Stimulated activated CD4-positive, alpha-beta T cell treated with anti-CD3 and anti-CD28 coated beads, Interleukin-4, amount 100 ng/mL, for 4 hours (primary cell): ENCODE results near the gene NOTUM.

Experiments used
- DNase-seq, 2 experiments: peaks; one replicate each; pipeline ENCODE4 v3.0.0-alpha.2; 2020

The NOTUM gene

GRCh38 chr17:81934850-81935708 lies 25.9 kb downstream of the NOTUM start:
- no peak for DNase-seq

GRCh38 chr17:81934098-81934757 lies 26.8 kb downstream of the NOTUM start:
- DNase-seq = no peak

GRCh38 chr17:81933178-81933699 lies 27.7 kb downstream of the NOTUM start:
- no peak for DNase-seq

GRCh38 chr17:81932333-81932983 lies 28.5 kb downstream of the NOTUM start:
- peak in 1 of 2 experiments; percentile 24 for DNase-seq

- DNase-seq = no peak
These were observed 29.2 kb downstream of the NOTUM start for GRCh38 chr17:81931557-81932332.

GRCh38 chr17:81931189-81931556 lies 29.8 kb downstream of the NOTUM start:
- DNase-seq = no peak

GRCh38 chr17:81930142-81931125 lies 30.6 kb downstream of the NOTUM start:
- DNase-seq = no peak

GRCh38 chr17:81929253-81930141 lies 31.5 kb downstream of the NOTUM start:
- DNase-seq = no peak

GRCh38 chr17:81928544-81929252 lies 32.3 kb downstream of the NOTUM start:
- DNase-seq = no peak

- peak; percentile 87 to 90 for DNase-seq
These were observed 33.1 kb downstream of the NOTUM start, which contains the start of gene MAFG for GRCh38 chr17:81927653-81928543. MAFG (minus strand) TSS chr17:81927735; CDS start chr17:81923185, 4,550 bp downstream.

- peak in 1 of 2 experiments; percentile 40 for DNase-seq
These were observed 33.8 kb downstream of the NOTUM start for GRCh38 chr17:81927152-81927652.

GRCh38 chr17:81926451-81927151 lies 34.4 kb downstream of the NOTUM start:
- peak; percentile 69 to 77 for DNase-seq

- no peak for DNase-seq
These were observed 35.0 kb downstream of the NOTUM start for GRCh38 chr17:81925860-81926450.

- no peak for DNase-seq
These were observed 36.1 kb downstream of the NOTUM start for GRCh38 chr17:81924557-81925532.

- no peak for DNase-seq
These were observed 37.4 kb downstream of the NOTUM start for GRCh38 chr17:81923302-81924260.
